ENCODE data around the gene NRSN2. TPM values are rescaled to one million over a fixed set of nuclear protein-coding genes. Genes with fewer than 3 reads are reported as not detected.
"Not testable (repeated sequence)": the region's sequence is repeated elsewhere in the genome, so short reads cannot be mapped to it uniquely, and the experiment has no call there.

Gene NRSN2
- total RNA-seq, 2 donors from 2014 or later, result 13.8 to 15.6 TPM

DNA sequence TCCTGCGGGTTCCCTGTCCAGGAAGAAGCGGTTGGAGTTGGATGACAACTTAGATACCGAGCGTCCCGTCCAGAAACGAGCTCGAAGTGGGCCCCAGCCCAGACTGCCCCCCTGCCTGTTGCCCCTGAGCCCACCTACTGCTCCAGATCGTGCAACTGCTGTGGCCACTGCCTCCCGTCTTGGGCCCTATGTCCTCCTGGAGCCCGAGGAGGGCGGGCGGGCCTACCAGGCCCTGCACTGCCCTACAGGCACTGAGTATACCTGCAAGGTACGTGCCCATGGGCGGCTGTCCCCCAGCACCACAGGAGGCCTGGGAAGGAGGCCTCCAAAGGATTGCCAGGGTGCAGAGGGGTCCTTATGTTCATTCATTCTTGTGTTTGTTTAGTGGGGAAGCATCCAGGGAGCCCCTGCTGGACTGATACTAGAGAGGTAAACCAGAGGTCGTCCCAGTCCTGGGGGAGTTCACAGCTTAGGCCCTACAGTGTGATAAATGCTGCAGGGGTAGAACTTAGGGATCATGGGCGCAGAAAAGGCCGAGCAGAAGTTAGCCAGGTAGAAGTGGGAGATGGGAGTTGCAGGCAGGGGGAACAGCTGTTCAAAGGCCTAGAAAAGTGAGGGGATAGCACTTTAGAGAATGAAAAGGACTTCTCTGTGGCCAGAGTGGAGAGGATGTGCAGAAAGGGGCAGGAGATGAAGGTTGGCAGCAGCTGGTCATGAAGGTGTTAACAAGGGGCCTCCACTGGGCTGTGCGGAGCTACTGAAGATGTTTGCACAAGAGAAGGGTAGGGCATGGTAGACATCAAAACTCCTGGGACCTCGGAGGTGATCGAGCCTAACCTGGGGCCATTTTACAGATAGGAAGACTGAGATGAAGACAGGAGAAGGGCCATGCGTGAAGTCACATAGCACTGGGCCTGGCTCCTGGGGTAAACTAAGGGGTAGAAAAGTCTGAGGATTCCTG, 41.4 kb downstream of the NRSN2 start:
- intact Hi-C loops (cut with DNase I), result no loop called here

DNA sequence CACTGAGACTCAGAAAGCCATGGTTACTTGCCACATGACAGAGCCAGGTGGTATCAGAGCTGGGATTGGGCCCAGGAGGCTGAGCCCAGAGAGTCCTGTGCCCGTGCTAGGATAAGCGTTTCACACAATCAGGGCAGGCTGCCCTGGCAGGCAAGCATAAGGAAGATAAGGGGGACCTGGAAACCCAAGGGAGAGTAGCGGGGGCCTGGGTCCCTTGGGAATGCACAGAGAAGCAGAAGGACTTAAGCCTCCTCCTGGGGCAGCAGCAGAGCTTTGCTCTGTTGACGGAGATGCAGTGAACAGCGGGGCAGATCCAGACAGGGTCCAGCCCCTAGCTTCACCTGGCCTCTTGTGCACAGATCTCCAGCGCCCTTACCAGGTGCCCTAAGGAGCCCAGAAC, 42.3 kb downstream of the NRSN2 start:
- WGBS, 2 donors, result 47 to 68% methylated on average over 3 to 6 of the region's 6 CpGs
- intact Hi-C loops (cut with DNase I), result no loop called here
- peaks cover 22% of the 10 kb centered on the region for H3K4me1 ChIP-seq
- H3K27ac ChIP-seq, result no peak overlapping the region
- no peaks in the 10 kb centered on the region for H3K9me3 ChIP-seq
- H3K36me3 ChIP-seq (replicated peaks in 1 of 2; ENCODE audit: insufficient read depth in 1 of 2, low read depth in 2 of 2), result peaks cover 0 to 5% of the 10 kb centered on the region in 2 donors
- no peak overlapping the region for H3K4me3 ChIP-seq
- no peak for ATAC-seq
- TF ChIP-seq, protein P1, sequence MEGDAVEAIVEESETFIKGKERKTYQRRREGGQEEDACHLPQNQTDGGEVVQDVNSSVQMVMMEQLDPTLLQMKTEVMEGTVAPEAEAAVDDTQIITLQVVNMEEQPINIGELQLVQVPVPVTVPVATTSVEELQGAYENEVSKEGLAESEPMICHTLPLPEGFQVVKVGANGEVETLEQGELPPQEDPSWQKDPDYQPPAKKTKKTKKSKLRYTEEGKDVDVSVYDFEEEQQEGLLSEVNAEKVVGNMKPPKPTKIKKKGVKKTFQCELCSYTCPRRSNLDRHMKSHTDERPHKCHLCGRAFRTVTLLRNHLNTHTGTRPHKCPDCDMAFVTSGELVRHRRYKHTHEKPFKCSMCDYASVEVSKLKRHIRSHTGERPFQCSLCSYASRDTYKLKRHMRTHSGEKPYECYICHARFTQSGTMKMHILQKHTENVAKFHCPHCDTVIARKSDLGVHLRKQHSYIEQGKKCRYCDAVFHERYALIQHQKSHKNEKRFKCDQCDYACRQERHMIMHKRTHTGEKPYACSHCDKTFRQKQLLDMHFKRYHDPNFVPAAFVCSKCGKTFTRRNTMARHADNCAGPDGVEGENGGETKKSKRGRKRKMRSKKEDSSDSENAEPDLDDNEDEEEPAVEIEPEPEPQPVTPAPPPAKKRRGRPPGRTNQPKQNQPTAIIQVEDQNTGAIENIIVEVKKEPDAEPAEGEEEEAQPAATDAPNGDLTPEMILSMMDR (IDR thresholded peaks at IDR 0.05), result no peak
- no peak for TF ChIP-seq POLR2A (IDR thresholded peaks at IDR 0.05)
- no peaks in the 10 kb centered on the region for H3K27me3 ChIP-seq
- peak in 3 of 4 donors; percentile 27 to 66 (median 44) for DNase-seq

More for the DNA sequence above, 41.4 kb downstream of the NRSN2 start:
- 81 to 82% methylated on average over 12 to 20 of the region's 21 CpGs for WGBS, 2 donors
- H3K27ac ChIP-seq, result no peak overlapping the region
- H3K36me3 ChIP-seq (replicated peaks in 1 of 2; ENCODE audit: insufficient read depth in 1 of 2, low read depth in 2 of 2), result peaks cover 0 to 5% of the 10 kb centered on the region in 2 donors
- H3K4me3 ChIP-seq, result no peak overlapping the region
- TF ChIP-seq POLR2A (IDR thresholded peaks at IDR 0.05), result no peak
- TF ChIP-seq, protein P1 (IDR thresholded peaks at IDR 0.05), result no peak
- DNase-seq (no peak), ATAC-seq (no peak)
- H3K27me3 ChIP-seq, result no peaks in the 10 kb centered on the region
- H3K4me1 ChIP-seq, result peaks cover 22% of the 10 kb centered on the region
- no peaks in the 10 kb centered on the region for H3K9me3 ChIP-seq

DNA sequence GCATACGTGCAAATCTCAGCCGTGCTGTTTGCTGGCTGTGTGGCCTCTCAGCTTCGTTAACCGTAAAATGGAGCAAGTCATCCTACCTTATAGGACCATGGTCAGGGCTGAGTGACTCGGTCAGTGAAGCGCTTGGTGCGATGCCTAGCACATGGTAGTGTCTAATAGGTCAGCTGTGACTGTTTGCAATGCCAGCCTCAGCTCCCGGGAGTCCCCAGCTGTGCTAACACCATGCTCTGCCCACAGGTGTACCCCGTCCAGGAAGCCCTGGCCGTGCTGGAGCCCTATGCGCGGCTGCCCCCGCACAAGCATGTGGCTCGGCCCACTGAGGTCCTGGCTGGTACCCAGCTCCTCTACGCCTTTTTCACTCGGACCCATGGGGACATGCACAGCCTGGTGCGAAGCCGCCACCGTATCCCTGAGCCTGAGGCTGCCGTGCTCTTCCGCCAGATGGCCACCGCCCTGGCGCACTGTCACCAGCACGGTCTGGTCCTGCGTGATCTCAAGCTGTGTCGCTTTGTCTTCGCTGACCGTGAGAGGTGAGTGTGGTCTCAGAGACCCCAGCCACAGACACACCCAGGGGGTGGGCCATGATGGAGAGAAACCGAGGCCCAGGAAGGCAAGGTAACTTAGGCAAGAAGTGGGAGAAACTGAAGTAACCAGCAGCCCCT, 44.3 kb downstream of the NRSN2 start:
- Histone ChIP-seq H3K36me3 (replicated peaks in 1 of 2; ENCODE audit: insufficient read depth in 1 of 2, low read depth in 2 of 2) (peaks cover 0 to 8% of the 10 kb centered on the region in 2 donors), H3K4me1 (peaks cover 22% of the 10 kb centered on the region), H3K27me3 (no peaks in the 10 kb centered on the region), H3K9me3 (no peaks in the 10 kb centered on the region), H3K27ac (no peak overlapping the region), H3K4me3 (no peak overlapping the region)
- intact Hi-C loops (cut with DNase I), result no loop called here
- ATAC-seq (no peak), DNase-seq (peak in 2 of 4 donors; percentile 36 to 48)
- TF ChIP-seq, protein P1 (IDR thresholded peaks at IDR 0.05), result no peak
- no peak for TF ChIP-seq POLR2A (IDR thresholded peaks at IDR 0.05)
- WGBS, 2 donors, result 88 to 95% methylated on average over 24 to 26 of the region's 29 CpGs

DNA sequence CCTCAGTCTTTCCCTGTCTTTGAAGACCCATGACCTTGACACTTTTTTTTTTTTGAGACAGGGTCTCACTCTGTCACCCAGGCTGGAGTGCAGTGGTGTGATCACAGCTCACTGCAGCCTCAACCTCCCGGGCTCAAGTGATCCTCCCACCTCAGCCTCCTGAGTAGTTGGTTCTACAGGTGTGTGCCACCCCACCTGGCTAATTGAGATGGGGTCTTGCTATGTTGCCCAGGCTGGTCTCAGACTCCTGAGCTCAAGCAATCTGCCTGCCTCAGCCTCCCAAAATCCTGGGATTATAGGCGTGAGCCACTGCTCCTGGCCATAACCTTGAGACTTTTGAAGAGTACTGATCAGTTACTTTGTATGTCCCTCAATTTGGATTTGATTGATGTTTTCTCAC, 46.4 kb downstream of the NRSN2 start:
- DNase-seq; intact Hi-C loops (cut with DNase I); H3K4me3 ChIP-seq; H3K9me3 ChIP-seq; H3K27me3 ChIP-seq; H3K27ac ChIP-seq; ATAC-seq: not testable (repeated sequence)
- Histone ChIP-seq H3K36me3 (replicated peaks in 1 of 2; ENCODE audit: insufficient read depth in 1 of 2, low read depth in 2 of 2) (peaks cover 0 to 17% of the 10 kb centered on the region in 2 donors), H3K4me1 (peaks cover 28% of the 10 kb centered on the region)
- WGBS, 2 donors, result 92 to 93% methylated on average over 2 of the region's 2 CpGs

DNA sequence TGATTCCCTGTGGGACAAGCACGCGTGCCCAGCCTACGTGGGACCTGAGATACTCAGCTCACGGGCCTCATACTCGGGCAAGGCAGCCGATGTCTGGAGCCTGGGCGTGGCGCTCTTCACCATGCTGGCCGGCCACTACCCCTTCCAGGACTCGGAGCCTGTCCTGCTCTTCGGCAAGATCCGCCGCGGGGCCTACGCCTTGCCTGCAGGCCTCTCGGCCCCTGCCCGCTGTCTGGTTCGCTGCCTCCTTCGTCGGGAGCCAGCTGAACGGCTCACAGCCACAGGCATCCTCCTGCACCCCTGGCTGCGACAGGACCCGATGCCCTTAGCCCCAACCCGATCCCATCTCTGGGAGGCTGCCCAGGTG, 49.3 kb downstream of the NRSN2 start:
- no peak for DNase-seq
- 80 to 95% methylated on average over 1 to 21 of the region's 24 CpGs for WGBS, 2 donors
- Histone ChIP-seq H3K4me1 (peaks cover 5% of the 10 kb centered on the region), H3K4me3 (no peak overlapping the region), H3K9me3 (no peaks in the 10 kb centered on the region), H3K27me3 (no peaks in the 10 kb centered on the region), H3K36me3 (replicated peaks in 1 of 2; ENCODE audit: insufficient read depth in 1 of 2, low read depth in 2 of 2) (peaks cover 0 to 17% of the 10 kb centered on the region in 2 donors), H3K27ac (peak overlapping the region in 1 of 4 donors; percentile 54)
- intact Hi-C loops (cut with DNase I), result no loop called here
- ATAC-seq, result no peak
- TF ChIP-seq POLR2A (IDR thresholded peaks at IDR 0.05), result no peak
- TF ChIP-seq, protein P1 (IDR thresholded peaks at IDR 0.05), result no peak

All from body of pancreas (tissue), 4 donors.